Omental fat pad (tissue), 4 donors: ENCODE data around the gene JAG2. TPM values are rescaled to one million over a fixed set of nuclear protein-coding genes. Genes with fewer than 3 reads are reported as not detected.
A peak's percentile ranks its signal among the peaks of the same experiment; 100 is the strongest.

Source experiments
- ATAC-seq: fragments of 150-250 bp; one replicate; pipeline ENCODE4 v1.9.1; 2016; ENCODE audit warnings: mild to moderate bottlenecking, moderate library complexity; ENCODE audit not compliant: low FRiP score
- DNase-seq: peaks from one replicate; pipeline ENCODE4 v3.0.0-alpha.2; 2019; ENCODE audit warnings: low spot score
- CTCF ChIP-seq, 3 donors: fragments of 450-650 bp; IDR thresholded peaks; one replicate each; pipeline ENCODE4 v1.5.1; 2016 to 2017; ENCODE audit warnings: antibody characterized with exemption in 3 of 3, mild to moderate bottlenecking in 3 of 3, moderate library complexity in 2 of 3
- total RNA-seq, 4 donors: library from RNA; depleted of rRNA; stranded (reverse); fragments of >200 nt; gene quantifications; one replicate each; pipeline ENCODE4 v1.1.0, GENCODE V29; 2016

JAG2 gene
- total RNA-seq, 4 donors from 2014 or later = 4.7 to 21.3 (median 8.3) TPM

- TF ChIP-seq CTCF (IDR thresholded peaks at IDR 0.05) = no peak
- no peak for DNase-seq
- no peak for ATAC-seq
These were observed 70.8 kb downstream of the JAG2 start for GRCh38 chr14:105097794-105098127.

- TF ChIP-seq CTCF (IDR thresholded peaks at IDR 0.05) = no peak
- ATAC-seq (no peak), DNase-seq (no peak)
These were observed 72.2 kb downstream of the JAG2 start for GRCh38 chr14:105096206-105096875.

GRCh38 chr14:105095236-105095805 is 73.3 kb downstream of the JAG2 start:
- DNase-seq (no peak), ATAC-seq (no peak)
- no peak for TF ChIP-seq CTCF (IDR thresholded peaks at IDR 0.05)

GRCh38 chr14:105094193-105094907 is 74.2 kb downstream of the JAG2 start:
- no peak for ATAC-seq
- DNase-seq = no peak
- no peak for TF ChIP-seq CTCF (IDR thresholded peaks at IDR 0.05)

DNA sequence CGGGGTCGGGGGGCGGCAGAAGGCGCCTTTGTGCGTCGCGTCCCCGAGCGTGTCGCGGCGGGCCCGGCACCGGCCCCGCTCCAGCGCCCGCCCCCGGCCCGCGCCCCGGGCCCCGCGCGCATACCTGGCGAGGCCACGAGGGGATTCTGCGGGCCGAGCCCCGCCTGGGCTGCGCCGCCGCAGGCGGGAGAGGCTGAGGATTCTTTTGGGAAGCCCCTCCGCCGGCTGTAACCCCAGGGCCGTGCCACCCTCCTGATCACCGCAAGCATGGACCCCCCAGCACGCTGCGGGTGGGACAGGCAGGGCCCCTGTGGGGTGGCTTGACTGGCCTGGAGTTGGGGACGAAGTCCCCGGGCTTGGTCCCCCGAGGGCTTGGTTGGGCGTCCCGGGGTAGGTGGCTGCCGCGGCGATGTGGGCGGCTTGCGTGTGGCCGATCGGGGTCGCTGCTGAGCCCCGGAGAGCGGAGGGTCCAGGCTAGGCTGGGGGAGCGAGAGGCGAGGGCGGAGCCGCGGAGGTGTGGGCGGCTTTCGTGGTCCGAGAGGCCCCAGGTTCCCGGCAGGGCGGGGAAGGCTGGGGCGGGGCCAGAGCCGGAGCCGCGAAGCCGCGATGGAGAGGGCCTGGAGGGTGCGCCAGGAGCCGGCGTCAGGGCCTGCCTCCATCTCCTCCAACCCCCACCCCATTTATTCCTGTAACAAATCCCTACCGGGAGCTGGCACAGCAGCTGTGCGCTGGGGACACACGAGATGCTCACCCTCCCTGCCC is 75.0 kb downstream of the JAG2 start:
- DNase-seq = no peak
- TF ChIP-seq CTCF (IDR thresholded peaks at IDR 0.05) = no peak
- ATAC-seq = peak; percentile 72

- DNase-seq (no peak), ATAC-seq (peak; percentile 41)
These were observed 75.5 kb downstream of the JAG2 start for GRCh38 chr14:105093038-105093430.

More at GRCh38 chr14:105093038-105093430, 75.5 kb downstream of the JAG2 start:
- no peak for TF ChIP-seq CTCF (IDR thresholded peaks at IDR 0.05)
